ENCODE results near the gene FAM78A.

Gene FAM78A

DNA sequence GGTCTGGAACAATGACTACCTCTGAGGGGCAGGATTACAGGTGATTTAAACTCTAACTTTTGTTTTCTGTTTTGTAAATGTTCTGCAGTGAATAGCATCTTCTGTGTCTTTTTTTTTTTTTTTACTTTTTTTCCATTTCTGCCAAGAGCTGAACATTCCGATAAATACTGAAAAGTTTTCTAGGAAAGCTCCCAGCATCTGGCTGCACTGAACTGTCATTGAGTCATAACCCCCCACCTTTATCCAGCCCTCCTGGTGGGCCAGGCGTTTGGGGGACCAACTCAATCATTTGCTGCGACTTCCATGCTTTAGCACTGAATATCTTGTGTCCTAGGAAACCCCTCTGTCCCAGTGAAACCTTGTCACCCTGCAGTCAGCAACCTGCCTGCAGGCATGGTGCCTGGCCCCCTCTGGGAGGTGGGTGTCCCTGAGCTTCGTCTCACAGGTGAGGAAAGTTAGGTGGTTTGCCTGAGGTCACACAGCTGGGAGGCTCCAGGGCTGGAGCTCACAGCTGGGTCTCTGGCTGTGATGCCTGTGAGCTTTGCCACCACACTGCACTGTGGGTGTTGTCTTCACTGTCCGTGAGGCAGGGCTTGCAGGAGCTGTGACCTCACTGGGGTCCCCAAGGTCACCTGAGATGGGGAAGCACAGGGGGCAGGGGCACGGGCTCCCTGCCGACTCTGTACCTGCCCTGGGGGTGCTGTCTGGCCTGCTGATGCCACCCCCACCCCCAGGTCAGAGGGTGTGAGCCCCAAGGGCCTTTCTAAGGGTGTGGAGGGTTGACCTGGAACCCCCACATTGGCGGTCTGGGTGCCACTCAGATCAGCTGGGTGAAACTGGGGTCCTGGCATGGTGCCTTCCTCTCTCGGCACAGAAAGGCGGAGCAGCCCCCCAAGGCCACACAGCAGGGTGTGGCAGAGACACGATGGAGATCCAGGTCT lies 27.3 kb upstream of the FAM78A start:
- in situ Hi-C loops (cut with MboI; ENCODE audit: low sequenced_read_pairs): no loop called here

DNA sequence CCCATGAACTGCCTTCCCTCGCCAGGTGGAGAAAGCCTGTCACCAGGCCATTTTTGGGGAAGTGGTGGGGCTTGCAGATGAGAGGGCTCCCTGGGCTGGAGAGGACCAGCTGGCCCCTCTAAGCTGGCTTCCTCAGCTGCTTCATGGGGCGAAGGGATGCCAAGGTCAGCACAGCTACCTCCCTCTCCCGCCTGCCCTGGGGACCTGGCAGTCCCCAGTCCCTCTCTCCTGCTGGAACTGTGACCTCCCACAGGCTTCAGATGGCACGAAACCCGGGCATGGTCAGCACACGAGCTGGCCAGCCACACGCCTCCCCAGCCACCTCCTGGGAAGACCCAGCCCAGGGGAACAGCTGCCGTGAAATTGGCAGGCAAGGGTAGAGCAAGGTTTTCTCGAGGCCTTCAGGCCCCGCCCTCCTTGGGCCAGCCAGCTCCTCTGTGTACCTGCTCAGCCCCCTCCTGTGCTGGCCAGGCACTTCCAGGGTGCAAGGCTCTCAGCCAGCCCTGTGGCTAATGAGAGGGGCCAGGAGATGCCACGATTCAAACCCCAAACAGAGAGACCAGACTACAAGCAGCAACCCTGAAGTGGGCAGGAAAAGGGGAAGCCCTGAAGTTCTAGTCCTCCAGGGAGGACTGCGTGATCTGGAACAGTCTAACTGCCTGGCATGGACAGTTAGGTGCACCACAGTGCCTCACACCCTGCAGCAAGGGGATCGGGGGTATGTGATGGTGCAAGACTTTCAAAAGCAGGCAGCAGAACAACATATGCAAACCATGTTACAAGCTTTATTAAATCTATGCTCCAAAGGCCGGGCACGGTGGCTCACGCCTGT lies 26.1 kb upstream of the FAM78A start:
- in situ Hi-C loops (cut with MboI; ENCODE audit: low sequenced_read_pairs): no loop called here

DNA sequence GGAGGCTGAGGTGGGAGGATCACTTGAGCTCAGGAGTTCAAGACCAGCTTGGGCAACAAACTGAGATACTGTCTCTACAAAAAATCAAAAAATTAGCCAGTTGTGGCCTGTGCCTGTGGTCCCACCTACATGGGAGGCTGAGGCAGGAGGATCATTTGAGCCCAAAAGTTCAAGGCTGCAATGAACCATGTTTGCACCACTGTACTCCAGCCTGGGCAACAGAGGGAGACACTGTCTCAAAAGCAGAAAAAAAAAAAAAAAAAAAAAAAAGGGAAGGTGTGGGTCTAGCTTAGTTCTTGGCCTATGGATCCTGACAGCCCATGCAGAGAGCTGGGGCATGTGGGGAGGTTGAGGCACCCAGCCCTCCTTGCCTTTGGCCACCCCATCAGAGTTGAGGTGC lies 24.1 kb upstream of the FAM78A start:
- in situ Hi-C loops (cut with MboI; ENCODE audit: low sequenced_read_pairs): no loop called here

DNA sequence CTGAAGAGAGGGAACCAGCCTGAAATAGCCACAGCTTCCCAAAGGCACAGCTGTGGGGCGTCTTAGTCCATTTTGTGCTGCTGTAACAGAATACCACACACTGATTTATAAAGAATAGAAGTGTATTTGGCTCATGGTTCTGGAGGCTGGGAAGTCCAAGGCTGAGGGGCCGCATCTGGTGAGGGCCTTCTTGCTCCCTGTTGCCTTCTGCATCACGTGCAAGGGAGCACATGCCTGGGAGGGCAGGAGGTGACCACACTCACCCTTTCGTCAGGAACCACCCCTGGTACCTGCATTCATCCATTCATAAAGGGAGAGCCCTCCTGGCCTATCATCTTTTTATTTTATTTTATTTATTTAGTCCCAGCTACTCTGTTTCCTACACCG lies 23.6 kb upstream of the FAM78A start:
- in situ Hi-C loops (cut with MboI; ENCODE audit: low sequenced_read_pairs): no loop called here

DNA sequence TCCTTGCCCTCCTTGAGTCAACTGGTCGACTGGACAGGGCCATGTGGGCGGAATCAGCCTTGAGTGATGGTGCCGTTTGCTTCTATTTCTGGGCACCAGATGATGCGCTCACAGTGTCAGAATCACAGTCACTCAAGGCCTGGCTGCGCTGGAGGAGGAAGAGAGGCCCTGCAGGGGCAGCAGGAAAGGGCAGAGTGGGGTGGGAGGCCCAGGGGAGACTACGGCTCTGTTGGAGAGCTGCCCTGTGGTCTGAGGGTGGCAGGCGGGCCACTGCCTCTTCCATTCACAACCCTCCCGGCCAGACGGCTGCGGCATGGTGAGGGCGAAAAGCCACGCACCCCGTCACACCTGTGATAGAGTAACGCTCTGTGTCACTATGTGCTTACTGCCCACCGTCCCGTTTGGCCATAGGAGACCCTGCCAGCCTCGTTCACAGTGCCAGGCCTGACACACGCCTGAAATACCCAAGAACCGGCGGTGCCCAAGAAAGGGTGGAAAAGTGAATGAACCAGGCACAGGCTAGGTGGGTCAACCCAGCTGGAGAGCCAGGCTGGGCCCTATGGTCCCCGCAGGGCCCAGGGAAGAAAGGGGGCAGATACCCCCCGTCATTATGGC lies 23.1 kb upstream of the FAM78A start:
- in situ Hi-C loops (cut with MboI; ENCODE audit: low sequenced_read_pairs): no loop called here

DNA sequence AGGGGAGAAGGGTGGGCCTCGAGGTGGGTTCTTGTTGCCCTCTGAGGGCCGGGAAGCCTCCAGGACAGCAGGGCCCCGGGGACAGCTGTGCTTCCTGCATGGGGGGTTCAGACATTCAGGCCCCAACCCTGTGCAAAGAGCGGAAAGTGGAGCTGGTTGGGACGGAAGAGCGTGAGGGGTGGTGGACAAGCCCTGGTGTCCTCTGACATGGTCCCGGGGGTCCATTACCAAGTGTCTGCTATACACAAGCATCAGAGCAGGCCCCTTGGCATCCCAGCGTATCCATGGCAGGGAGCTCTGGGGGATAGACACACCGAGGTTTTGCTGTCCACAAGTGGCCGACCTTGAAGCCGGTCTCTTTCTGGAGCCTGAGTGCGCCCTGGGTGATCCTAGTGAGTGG lies 22.5 kb upstream of the FAM78A start:
- in situ Hi-C loops (cut with MboI; ENCODE audit: low sequenced_read_pairs): no loop called here

DNA sequence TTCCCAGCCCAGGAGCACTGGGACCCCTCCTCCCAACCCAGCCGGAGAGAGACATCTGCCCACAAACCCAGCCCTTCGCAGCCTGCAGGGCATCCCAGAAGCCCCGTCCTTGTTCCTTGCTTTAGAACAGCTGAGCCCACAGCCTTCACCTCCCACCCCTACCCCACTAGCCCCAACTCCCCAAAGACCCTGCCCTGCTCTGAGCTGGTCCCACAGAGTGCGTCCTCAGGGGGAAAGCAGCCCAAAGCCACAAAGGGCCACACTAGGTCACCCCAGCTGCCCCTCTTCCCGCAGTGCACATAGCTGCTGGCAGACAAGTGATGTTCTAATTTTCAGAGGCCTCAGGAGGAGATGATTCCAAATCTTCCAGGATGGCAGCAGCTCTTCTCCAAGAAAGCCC lies 22.0 kb upstream of the FAM78A start:
- in situ Hi-C loops (cut with MboI; ENCODE audit: low sequenced_read_pairs): no loop called here

DNA sequence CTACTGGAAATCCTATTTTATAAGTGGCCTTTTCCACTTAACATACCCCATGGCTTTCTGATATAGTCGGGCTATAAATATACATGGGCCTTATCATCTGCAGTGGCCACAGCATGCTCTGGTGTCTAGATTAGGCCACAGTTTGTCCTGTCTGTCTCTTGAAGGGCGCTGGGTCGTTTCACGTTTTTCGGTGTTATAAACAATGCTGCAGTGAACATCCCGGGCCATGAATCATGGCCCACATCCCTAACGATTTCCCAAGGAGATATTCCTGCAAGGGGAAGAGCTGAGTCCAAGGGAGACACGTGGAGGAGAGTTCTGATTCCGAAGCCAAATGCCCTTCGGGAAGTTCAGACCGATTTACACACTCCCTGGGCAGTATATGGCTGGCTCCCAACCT lies 21.6 kb upstream of the FAM78A start:
- in situ Hi-C loops (cut with MboI; ENCODE audit: low sequenced_read_pairs): no loop called here

DNA sequence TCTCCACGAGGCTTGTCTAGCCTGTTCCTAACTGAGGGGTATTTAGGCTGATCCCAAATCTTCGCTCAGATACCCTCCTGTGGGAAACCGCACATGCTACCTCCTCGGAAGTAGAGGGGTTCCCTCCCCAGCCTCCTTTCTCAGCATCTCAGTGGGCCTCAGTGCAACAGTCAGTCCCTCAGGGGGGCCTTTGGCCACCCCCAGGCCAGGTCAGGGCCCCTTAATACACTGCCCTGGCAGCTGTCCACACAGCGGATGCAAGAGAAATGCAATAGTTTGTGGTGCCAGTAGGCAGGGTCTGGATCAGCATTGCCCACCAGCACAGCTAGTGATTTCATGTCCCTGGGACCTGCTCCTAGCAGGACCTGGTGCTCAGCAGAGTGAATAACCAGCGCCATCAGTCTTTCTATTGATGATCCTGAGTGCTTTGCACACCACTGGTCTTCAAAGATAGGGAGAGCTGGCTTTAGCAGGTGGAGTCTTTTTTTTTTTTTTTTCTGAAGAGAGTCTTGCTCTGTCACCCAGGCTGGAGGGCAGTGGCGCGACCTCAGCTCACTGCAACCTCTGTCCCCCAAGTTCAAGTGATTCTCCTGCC lies 20.7 kb upstream of the FAM78A start:
- in situ Hi-C loops (cut with MboI; ENCODE audit: low sequenced_read_pairs): no loop called here

DNA sequence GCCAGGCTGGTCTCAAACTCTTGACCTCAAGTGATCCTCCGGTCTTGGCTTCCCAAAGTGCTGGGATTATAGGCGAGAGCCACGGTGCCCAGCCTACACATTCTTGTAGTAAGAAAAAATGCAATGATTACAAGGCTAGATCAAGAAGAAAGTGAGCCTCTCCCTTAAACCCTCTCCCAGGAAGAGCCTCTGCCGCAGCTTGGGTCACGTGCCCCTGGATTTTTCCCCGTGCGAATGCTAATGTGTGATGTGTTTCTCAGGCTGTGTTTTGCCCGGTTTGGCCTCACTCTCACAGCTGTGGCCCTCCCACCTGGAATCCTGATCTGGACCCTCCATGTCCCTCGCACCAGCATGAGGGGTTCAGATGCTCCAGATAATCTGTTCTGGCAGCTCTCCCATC lies 20.1 kb upstream of the FAM78A start:
- in situ Hi-C loops (cut with MboI; ENCODE audit: low sequenced_read_pairs): no loop called here

DNA sequence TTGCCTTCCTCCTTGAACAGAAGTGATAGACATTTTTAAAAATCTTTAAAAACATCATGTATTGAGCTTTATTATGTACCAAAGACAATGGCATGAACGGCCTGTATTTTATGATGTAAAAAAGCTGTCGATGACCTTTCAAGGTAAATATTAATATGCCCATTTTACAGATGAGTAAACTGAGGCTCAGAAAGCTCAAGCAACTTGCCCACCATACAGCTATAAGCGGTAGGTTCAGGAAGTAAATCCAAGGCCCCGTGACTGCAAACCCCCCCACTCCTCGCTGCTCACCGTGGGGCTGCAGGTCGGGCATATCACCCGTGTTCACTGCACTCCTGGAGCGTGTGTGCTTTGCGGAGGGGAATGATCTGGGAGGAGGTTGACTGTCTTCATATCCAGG lies 16.6 kb upstream of the FAM78A start:
- in situ Hi-C loops (cut with MboI; ENCODE audit: low sequenced_read_pairs): no loop called here

DNA sequence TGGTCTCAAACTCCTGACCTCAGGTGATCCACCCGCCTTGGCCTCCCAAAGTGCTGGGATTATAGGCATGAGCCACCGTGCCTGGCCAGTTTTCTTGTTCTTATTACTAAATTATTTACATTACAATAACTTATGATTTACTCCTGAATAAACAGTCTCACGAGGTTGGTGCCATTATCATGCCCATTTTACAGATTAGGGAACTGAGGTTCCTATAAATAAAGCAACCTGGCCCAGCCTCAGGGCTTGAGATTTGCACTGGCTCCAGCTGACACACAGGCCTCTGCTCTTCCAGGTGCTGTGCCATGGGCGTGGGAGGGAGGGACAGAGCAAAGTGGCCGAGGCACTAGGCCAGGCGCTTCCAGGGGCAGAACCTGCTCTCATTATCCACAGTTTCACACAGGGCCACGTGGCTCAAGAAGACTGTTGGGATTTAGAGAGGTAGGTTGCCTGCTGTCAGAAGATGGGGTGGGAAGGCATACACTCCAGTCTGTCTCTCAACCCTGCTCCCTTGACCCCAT lies 15.5 kb upstream of the FAM78A start:
- in situ Hi-C loops (cut with MboI; ENCODE audit: low sequenced_read_pairs): no loop called here

DNA sequence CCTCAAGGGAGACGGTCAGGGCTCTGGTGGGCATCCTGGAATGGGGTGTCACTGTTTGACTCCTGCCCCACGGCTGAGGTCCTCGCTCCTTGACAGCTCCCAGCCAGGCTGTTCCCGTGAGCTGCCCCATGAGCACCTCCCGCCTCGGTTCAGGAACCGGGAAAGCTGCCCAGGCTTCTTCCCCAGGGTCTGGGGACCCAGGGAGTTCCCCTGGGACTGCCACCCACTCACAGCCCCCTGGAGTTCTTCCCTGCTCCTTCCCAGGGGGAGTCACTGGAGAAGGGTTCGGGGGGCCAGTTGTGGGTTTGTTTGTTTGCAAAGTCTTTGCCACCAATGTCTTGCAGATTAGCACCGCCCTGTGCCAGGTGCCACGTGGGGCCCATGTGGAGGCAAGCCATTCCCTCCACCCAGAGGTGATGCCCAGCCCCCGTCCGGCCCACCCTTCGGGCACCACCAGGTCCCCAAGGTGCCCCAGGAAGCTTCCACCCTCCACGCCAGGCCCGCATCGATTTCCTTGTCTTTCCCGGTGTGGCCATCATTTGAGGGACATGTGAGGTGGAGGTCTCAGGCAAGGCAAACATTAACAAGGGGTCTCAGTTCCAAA lies 14.6 kb upstream of the FAM78A start:
- in situ Hi-C loops (cut with MboI; ENCODE audit: low sequenced_read_pairs): no loop called here

DNA sequence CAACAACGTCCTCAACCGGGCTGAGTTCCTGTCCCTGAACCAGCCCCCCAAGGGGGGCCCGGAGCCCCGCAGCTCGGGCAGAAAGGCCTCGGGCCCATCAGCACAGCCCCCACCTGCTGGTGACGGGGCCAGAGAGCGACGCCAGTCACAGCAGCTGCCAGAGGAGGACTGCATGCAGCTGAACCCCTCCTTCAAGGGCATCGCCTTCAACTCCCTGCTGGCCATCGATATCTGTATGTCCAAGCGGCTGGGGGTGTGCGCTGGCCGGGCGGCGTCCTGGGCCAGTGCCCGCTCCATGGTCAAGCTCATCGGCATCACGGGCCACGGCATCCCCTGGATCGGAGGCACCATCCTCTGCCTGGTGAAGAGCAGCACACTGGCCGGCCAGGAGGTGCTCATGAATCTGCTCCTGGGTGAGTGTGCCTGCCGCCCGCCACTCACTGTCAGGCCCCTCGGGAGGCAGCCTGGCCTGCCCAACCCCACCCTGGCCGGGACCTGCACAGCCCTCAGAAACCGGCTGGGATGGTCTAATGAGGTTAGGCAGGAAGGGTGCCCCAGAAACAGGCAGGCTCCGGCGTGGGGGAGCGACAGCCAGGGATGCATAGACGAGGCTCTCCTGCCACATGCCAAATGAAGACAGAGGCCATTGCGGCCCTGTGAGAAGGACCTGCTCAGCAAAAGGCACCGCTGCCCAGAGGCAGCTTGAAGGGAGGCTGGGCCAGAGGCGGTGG lies 13.9 kb upstream of the FAM78A start:
- in situ Hi-C loops (cut with MboI; ENCODE audit: low sequenced_read_pairs): no loop called here

DNA sequence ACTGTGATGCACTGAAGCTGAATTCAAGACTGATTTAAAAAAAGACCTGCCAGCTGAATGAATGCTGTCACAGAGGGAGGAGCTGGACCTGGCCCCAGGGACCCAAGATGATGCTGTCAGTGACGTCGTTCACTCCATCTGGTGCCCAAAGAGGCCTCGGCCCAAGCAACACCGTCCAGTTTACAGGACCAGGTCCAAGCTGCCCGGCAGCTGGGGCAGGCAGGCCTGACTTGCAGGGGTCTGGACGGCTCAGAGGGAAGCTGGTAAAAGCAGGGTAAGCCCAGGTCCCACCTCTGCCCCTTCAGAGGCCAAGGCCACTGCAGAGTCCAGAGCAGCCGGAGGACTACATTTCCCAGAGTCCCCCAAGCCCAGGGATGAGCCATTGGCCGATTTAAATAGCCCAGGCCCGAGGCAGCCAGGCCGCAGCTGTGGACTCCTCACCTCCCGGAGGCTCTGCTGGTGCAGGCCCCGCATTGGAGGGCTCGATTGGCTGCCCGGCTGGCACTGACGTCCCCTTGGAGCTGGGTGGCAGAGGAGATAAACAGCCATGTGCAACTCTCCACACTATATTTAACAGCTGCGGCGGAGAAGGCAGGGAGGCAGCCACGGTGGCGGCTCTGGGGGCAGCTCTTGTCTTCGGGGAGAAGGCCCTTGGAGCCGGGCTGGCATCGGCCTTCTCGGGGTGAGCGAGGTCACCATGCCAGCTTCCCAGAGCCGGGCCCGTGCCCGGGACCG lies 13.2 kb upstream of the FAM78A start, which contains the start of gene PLPP7:
Gene PLPP7, plus strand, starts transcription at position 423 of the 735 bp plus-strand sequence. Its CDS starts 275 bp downstream, at position 698.
- in situ Hi-C loops (cut with MboI; ENCODE audit: low sequenced_read_pairs): no loop called here

DNA sequence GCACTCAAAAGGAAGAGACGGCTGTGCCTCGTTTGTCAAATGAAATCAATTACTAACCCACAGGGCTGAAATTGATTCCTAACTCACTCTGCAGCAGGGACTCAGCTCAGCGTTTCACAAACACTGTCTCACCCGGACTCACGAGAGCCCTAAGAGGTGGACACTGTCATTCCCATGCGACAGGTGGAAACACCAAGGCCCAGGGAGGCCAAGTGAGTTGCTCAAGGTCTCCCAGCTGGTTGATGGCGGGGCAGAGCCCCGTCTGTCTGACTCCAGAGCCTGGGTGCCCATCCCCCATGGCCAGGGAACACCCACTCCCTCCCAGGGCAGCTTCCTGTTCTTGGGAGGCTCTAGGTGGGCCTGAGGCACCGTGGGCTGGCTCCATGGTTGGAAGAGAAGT lies 11.9 kb upstream of the FAM78A start:
- in situ Hi-C loops (cut with MboI; ENCODE audit: low sequenced_read_pairs): no loop called here

DNA sequence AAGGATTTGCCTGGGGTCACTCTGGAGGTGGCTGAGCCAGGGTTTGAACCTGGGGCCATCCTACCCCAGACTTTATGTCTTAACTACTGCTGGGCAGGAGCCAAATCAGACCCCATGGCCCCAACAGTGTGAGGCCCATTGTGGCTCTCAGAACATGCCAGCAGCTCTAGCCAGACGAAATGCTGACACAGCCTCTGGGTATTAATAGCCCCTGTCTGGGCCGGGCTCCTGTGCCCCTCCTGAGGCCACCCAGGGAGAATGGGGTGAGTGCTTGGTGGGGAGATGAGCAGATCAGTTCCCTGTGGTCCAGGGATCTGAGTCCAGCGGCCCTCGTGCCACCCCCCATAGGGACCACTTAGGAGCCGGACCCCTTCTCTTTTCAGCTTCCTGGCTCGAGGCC lies 11.0 kb upstream of the FAM78A start:
- in situ Hi-C loops (cut with MboI; ENCODE audit: low sequenced_read_pairs): no loop called here

DNA sequence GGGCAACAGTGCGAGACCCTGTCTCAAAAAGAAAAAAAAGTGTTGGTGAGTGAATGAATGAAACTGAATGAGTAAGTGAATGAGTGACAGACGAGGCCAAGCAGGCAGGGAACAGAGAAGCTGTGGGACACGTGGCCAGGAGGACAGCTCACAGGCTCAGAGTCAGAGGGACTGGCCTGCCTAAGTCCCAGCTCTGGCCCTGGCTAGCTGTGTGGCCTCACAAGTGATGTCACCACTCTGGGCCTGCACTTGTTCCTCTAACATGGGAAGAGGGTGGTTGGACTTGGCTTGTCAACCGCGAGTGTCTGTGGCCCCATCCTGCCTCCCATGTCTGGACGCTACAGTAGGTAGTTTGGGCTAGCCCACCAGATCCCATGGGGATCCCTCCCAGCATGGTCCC lies 8.5 kb upstream of the FAM78A start:
- in situ Hi-C loops (cut with MboI; ENCODE audit: low sequenced_read_pairs): no loop called here
